ENCODE data around the gene PUM1.

Gene PUM1

GRCh38 chr1:30998171-30998570 lies 67.3 kb downstream of the PUM1 start:
- in situ Hi-C loops (cut with HindIII; ENCODE audit: low sequenced_read_pairs) = no loop called here
- TF ChIP-seq, protein P1, sequence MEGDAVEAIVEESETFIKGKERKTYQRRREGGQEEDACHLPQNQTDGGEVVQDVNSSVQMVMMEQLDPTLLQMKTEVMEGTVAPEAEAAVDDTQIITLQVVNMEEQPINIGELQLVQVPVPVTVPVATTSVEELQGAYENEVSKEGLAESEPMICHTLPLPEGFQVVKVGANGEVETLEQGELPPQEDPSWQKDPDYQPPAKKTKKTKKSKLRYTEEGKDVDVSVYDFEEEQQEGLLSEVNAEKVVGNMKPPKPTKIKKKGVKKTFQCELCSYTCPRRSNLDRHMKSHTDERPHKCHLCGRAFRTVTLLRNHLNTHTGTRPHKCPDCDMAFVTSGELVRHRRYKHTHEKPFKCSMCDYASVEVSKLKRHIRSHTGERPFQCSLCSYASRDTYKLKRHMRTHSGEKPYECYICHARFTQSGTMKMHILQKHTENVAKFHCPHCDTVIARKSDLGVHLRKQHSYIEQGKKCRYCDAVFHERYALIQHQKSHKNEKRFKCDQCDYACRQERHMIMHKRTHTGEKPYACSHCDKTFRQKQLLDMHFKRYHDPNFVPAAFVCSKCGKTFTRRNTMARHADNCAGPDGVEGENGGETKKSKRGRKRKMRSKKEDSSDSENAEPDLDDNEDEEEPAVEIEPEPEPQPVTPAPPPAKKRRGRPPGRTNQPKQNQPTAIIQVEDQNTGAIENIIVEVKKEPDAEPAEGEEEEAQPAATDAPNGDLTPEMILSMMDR (IDR thresholded peaks at IDR 0.05; ENCODE audit: low read depth, low read length) = no peak
- no peak overlapping the region for H3K4me3 ChIP-seq (ENCODE audit: low read depth, low read length)
- DNase-seq (ENCODE audit: low read depth, low spot score) = no peak

DNA sequence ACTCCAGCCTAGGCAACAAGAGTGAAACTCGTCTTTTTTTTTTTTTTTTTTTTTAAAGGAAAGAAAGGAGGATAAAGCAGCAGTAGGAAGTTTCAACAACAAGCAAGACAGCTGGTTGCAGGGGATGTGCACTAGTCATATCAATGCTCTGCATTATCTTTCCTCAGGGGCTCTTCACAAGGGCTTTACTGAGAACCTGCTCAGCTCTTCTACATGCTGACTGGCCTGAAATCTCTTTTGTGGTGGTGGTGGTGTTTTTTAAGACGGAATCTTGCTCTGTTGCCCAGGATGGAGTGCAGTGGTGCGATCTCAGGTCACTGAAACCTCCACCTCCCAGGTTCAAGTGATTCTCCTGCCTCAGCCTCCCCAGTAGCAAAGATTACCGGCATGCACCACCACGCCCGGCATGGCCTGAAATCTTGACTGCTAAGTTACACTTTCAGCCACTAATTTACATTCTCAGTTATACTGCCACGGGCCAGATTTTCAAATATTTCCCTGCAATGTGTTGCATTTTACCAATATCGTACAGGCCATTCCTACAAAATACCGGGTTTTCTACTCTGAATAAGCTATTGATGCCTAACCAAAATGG lies 68.0 kb downstream of the PUM1 start:
- in situ Hi-C loops (cut with HindIII; ENCODE audit: low sequenced_read_pairs) = no loop called here
- TF ChIP-seq, protein P1 (IDR thresholded peaks at IDR 0.05; ENCODE audit: low read depth, low read length) = no peak

GRCh38 chr1:30995990-30996612 lies 69.4 kb downstream of the PUM1 start:
- TF ChIP-seq, protein P1 (IDR thresholded peaks at IDR 0.05; ENCODE audit: low read depth, low read length) = no peak
- H3K4me3 ChIP-seq (ENCODE audit: low read depth, low read length) = no peak overlapping the region
- in situ Hi-C loops (cut with HindIII; ENCODE audit: low sequenced_read_pairs) = no loop called here
- no peak for DNase-seq (ENCODE audit: low read depth, low spot score)

More for the DNA sequence above, 68.0 kb downstream of the PUM1 start:
- H3K4me3 ChIP-seq (ENCODE audit: low read depth, low read length) = no peak overlapping the region
- no peak for DNase-seq (ENCODE audit: low read depth, low spot score)

GRCh38 chr1:30991862-30992606 lies 73.5 kb downstream of the PUM1 start:
- DNase-seq (ENCODE audit: low read depth, low spot score) = no peak
- H3K4me3 ChIP-seq (ENCODE audit: low read depth, low read length) = no peak overlapping the region
- in situ Hi-C loops (cut with HindIII; ENCODE audit: low sequenced_read_pairs) = no loop called here
- TF ChIP-seq, protein P1 (IDR thresholded peaks at IDR 0.05; ENCODE audit: low read depth, low read length) = no peak

- H3K4me3 ChIP-seq (ENCODE audit: low read depth, low read length) = no peak overlapping the region
- TF ChIP-seq, protein P1 (IDR thresholded peaks at IDR 0.05; ENCODE audit: low read depth, low read length) = no peak
- in situ Hi-C loops (cut with HindIII; ENCODE audit: low sequenced_read_pairs) = no loop called here
- DNase-seq (ENCODE audit: low read depth, low spot score) = no peak
Observed at GRCh38 chr1:30990591-30990990, 74.9 kb downstream of the PUM1 start.

GRCh38 chr1:30988045-30988444 lies 77.5 kb downstream of the PUM1 start:
- TF ChIP-seq, protein P1 (IDR thresholded peaks at IDR 0.05; ENCODE audit: low read depth, low read length) = no peak
- in situ Hi-C loops (cut with HindIII; ENCODE audit: low sequenced_read_pairs) = no loop called here
- H3K4me3 ChIP-seq (ENCODE audit: low read depth, low read length) = no peak overlapping the region
- DNase-seq (ENCODE audit: low read depth, low spot score) = no peak
